ENCODE data around the gene SERTAD2.

Gene SERTAD2

GRCh38 chr2:64652231-64653108, 1.2 kb downstream of the SERTAD2 start:
- TF ChIP-seq, protein P1, sequence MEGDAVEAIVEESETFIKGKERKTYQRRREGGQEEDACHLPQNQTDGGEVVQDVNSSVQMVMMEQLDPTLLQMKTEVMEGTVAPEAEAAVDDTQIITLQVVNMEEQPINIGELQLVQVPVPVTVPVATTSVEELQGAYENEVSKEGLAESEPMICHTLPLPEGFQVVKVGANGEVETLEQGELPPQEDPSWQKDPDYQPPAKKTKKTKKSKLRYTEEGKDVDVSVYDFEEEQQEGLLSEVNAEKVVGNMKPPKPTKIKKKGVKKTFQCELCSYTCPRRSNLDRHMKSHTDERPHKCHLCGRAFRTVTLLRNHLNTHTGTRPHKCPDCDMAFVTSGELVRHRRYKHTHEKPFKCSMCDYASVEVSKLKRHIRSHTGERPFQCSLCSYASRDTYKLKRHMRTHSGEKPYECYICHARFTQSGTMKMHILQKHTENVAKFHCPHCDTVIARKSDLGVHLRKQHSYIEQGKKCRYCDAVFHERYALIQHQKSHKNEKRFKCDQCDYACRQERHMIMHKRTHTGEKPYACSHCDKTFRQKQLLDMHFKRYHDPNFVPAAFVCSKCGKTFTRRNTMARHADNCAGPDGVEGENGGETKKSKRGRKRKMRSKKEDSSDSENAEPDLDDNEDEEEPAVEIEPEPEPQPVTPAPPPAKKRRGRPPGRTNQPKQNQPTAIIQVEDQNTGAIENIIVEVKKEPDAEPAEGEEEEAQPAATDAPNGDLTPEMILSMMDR (conservative IDR thresholded peaks at IDR 0.05), result no peak
- no peak for TF ChIP-seq ZFX (IDR thresholded peaks at IDR 0.05)
- peak overlapping the region; percentile 89 for H3K27ac ChIP-seq

GRCh38 chr2:64651590-64651989, 2.1 kb downstream of the SERTAD2 start:
- H3K27ac ChIP-seq, result no peak overlapping the region
- TF ChIP-seq ZFX (IDR thresholded peaks at IDR 0.05), result no peak
- TF ChIP-seq, protein P1 (conservative IDR thresholded peaks at IDR 0.05), result no peak

GRCh38 chr2:64650722-64651338, 2.9 kb downstream of the SERTAD2 start:
- no peak for TF ChIP-seq ZFX (IDR thresholded peaks at IDR 0.05)
- TF ChIP-seq, protein P1 (conservative IDR thresholded peaks at IDR 0.05), result no peak
- H3K27ac ChIP-seq, result no peak overlapping the region

- H3K27ac ChIP-seq, result no peak overlapping the region
- no peak for TF ChIP-seq ZFX (IDR thresholded peaks at IDR 0.05)
- TF ChIP-seq, protein P1 (conservative IDR thresholded peaks at IDR 0.05), result no peak
These were observed 3.4 kb downstream of the SERTAD2 start for GRCh38 chr2:64650296-64650695.

DNA sequence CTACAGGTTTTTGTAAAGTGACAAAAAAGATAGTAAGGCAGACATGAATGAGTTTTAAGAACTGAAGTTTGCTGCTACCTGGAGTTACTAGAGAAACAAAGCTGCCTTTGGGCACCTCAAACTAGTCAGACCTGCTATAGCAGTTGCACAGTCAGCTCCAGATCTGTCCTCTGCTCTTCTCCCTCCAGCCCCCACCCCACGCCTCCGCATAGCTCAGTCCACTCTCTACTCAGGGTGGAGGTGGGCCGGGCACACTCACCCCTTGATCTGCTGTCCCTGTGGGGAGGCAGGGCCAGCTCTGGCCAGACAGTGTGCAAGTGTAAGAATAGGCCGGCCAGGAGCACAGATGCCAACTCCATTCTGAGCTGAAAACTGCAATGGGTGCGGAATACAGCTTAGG, 4.1 kb downstream of the SERTAD2 start:
- TF ChIP-seq, protein P1 (conservative IDR thresholded peaks at IDR 0.05), result no peak
- TF ChIP-seq ZFX (IDR thresholded peaks at IDR 0.05), result no peak
- H3K27ac ChIP-seq, result peak overlapping the region; percentile 43; the same call in 1 of the 2 replicates

GRCh38 chr2:64649013-64649484, 4.7 kb downstream of the SERTAD2 start:
- H3K27ac ChIP-seq, result peak overlapping the region; percentile 43; the same call in 1 of the 2 replicates

More at GRCh38 chr2:64649013-64649484, 4.7 kb downstream of the SERTAD2 start:
- TF ChIP-seq ZFX (IDR thresholded peaks at IDR 0.05), result no peak
- TF ChIP-seq, protein P1 (conservative IDR thresholded peaks at IDR 0.05), result no peak

Data from C4-2B (cell line).